IMR-90 (cell line): ENCODE results near the gene PSENEN. TPM values are rescaled to one million over a fixed set of nuclear protein-coding genes. Genes with fewer than 3 reads are reported as not detected.

Experiments used
- ATAC-seq: fragments of 200-7000 bp; cut with Tn5 transposase; 2 replicates; pipeline ENCODE4 v1.9.1; 2020; ENCODE audit warnings: low read depth, mild to moderate bottlenecking, moderate library complexity
- BruUV-seq: library from RNA; stranded (reverse); fragments of 400-500 nt; replicated peaks from 2 replicates; lab custom pipeline; 2021; lab: Mats Ljungman, UMichigan
- CTCF ChIA-PET: fragments of 300-600 bp; formaldehyde crosslinking; extraction: SDS; loops from one replicate; lab custom pipeline; 2021; ENCODE audit warnings: antibody characterized with exemption; lab: Yijun Ruan, JAX
- POLR2A ChIA-PET: fragments of 300-600 bp; sonication (Branson Sonifier 250); formaldehyde crosslinking; loops from one replicate; lab custom pipeline; 2022; ENCODE audit warnings: antibody characterized with exemption; ENCODE audit not compliant: unreplicated experiment; lab: Charles Lee
- DNase-seq: peaks from one replicate; pipeline ENCODE4 v3.0.0; 2013
- H2AFZ ChIP-seq: replicated peaks from 2 replicates; pipeline ENCODE3; 2013; ENCODE audit warnings: low read length, mild to moderate bottlenecking; ENCODE audit not compliant: poor library complexity
- H2AK5ac ChIP-seq: 2 replicates; pipeline ENCODE4 v1.6.1; 2013; ENCODE audit warnings: low read depth, low read length, inconsistent platforms
- H2AK9ac ChIP-seq: replicated peaks from 2 replicates; pipeline ENCODE3; 2013; ENCODE audit warnings: mild to moderate bottlenecking, low read depth, low read length, moderate library complexity; ENCODE audit not compliant: poor library complexity
- H2BK120ac ChIP-seq: 2 replicates; pipeline ENCODE4 v1.6.1; 2013; ENCODE audit warnings: low read depth, low read length, inconsistent platforms
- H2BK15ac ChIP-seq: 3 replicates; pipeline ENCODE4 v1.6.1; 2013; ENCODE audit warnings: low read depth, low read length, inconsistent platforms
- H2BK20ac ChIP-seq: 2 replicates; pipeline ENCODE4 v1.6.1; 2013; ENCODE audit warnings: low read depth, mild to moderate bottlenecking, inconsistent platforms, low read length, moderate library complexity
- H2BK5ac ChIP-seq: 2 replicates; pipeline ENCODE4 v1.6.1; 2013; ENCODE audit warnings: mild to moderate bottlenecking, low read depth, low read length, inconsistent platforms; ENCODE audit not compliant: poor library complexity, severe bottlenecking
- H3K14ac ChIP-seq: replicated peaks from 2 replicates; pipeline ENCODE4 v1.6.1; 2013; ENCODE audit warnings: low read depth, low read length, inconsistent platforms
- H3K18ac ChIP-seq: 2 replicates; pipeline ENCODE4 v1.6.1; 2013; ENCODE audit warnings: low read depth, low read length, control low read depth
- H3K23ac ChIP-seq: 2 replicates; pipeline ENCODE4 v1.6.1; 2013; ENCODE audit warnings: low read depth, low read length, inconsistent platforms
- H3K27ac ChIP-seq: 2 replicates; pipeline ENCODE4 v1.5.1; 2013; ENCODE audit warnings: mild to moderate bottlenecking, control low read depth, low read length; ENCODE audit not compliant: insufficient read depth
- H3K27me3 ChIP-seq: 2 replicates; pipeline ENCODE4 v1.6.1; 2013; ENCODE audit warnings: low read length; ENCODE audit not compliant: control insufficient read depth, insufficient read depth
- H3K36me3 ChIP-seq: 2 replicates; pipeline ENCODE4 v1.6.1; 2013; ENCODE audit warnings: low read length, mixed read lengths; ENCODE audit not compliant: control insufficient read depth, insufficient read depth
- H3K4ac ChIP-seq: 2 replicates; pipeline ENCODE4 v1.6.1; 2013; ENCODE audit warnings: low read depth, low read length, inconsistent platforms
- H3K4me1 ChIP-seq: 2 replicates; pipeline ENCODE4 v1.6.1; 2013; ENCODE audit warnings: low read length, mixed read lengths; ENCODE audit not compliant: control insufficient read depth, insufficient read depth
- H3K4me2 ChIP-seq: 2 replicates; pipeline ENCODE4 v1.6.1; 2013; ENCODE audit warnings: low read depth, mild to moderate bottlenecking, control low read depth, low read length, moderate library complexity
- H3K4me3 ChIP-seq: 2 replicates; pipeline ENCODE4 v1.5.1; 2013; ENCODE audit warnings: low read depth, mild to moderate bottlenecking, control low read depth, low read length, moderate library complexity; ENCODE audit not compliant: insufficient read depth
- H3K56ac ChIP-seq: 2 replicates; pipeline ENCODE4 v1.6.1; 2013; ENCODE audit warnings: low read length, inconsistent platforms; ENCODE audit not compliant: insufficient read depth; ENCODE audit errors: extremely low read depth
- H3K79me1 ChIP-seq, 2 experiments: 2 replicates each; pipeline ENCODE4 v1.6.1; 2013; ENCODE audit warnings: low read length in 2 of 2, inconsistent platforms in 1 of 2, low read depth in 1 of 2
- H3K9ac ChIP-seq: 2 replicates; pipeline ENCODE4 v1.6.1; 2013; ENCODE audit warnings: low read depth, low read length, control low read depth
- H3K9me1 ChIP-seq: 2 replicates; pipeline ENCODE4 v1.6.1; 2013; ENCODE audit warnings: low read length, inconsistent platforms; ENCODE audit not compliant: insufficient read depth
- H3K9me3 ChIP-seq: 2 replicates; pipeline ENCODE4 v1.6.1; 2013; ENCODE audit warnings: low read length; ENCODE audit not compliant: control insufficient read depth, insufficient read depth
- H4K20me1 ChIP-seq: 2 replicates; pipeline ENCODE4 v1.6.1; 2013; ENCODE audit warnings: low read length, inconsistent platforms; ENCODE audit not compliant: insufficient read depth
- H4K5ac ChIP-seq: 2 replicates; pipeline ENCODE4 v1.6.1; 2013; ENCODE audit warnings: mild to moderate bottlenecking, low read depth, low read length, control low read depth
- H4K8ac ChIP-seq, 2 experiments: 2 replicates each; pipeline ENCODE4 v1.6.1; 2013; ENCODE audit warnings: low read depth in 2 of 2, low read length in 2 of 2, control low read depth in 1 of 2, inconsistent platforms in 1 of 2
- H4K91ac ChIP-seq: 2 replicates; pipeline ENCODE4 v1.6.1; 2013; ENCODE audit warnings: low read depth, low read length, inconsistent platforms; ENCODE audit not compliant: insufficient read depth
- CEBPB ChIP-seq: IDR thresholded peaks from 2 replicates; pipeline ENCODE4 v1.6.1; 2012; ENCODE audit warnings: low read depth, low read length, improper control_type of control experiment
- MAFK ChIP-seq: IDR thresholded peaks from 2 replicates; pipeline ENCODE4 v1.6.1; 2012; ENCODE audit warnings: low read depth, low read length, improper control_type of control experiment
- POLR2A ChIP-seq: IDR thresholded peaks from 2 replicates; pipeline ENCODE4 v1.6.1; 2012; ENCODE audit warnings: mild to moderate bottlenecking, low read depth, low read length
- RCOR1 ChIP-seq: IDR thresholded peaks from 2 replicates; pipeline ENCODE4 v1.6.1; 2012; ENCODE audit warnings: mild to moderate bottlenecking, low read length, improper control_type of control experiment; ENCODE audit not compliant: insufficient replicate concordance
- WGBS, 2 experiments: methylation state at CpG; one replicate each; pipeline versions ENCODE4 v1.1.5 to v1.1.7; 2013; ENCODE audit warnings: missing lambda C conversion rate in 2 of 2; ENCODE audit not compliant: insufficient read length in 1 of 2; ENCODE audit errors: extremely low coverage in 2 of 2; 5-methylcytosine and 5-hydroxymethylcytosine counted together
- dilution Hi-C: fragments of 300-500 bp; cut with HindIII; formaldehyde crosslinking; loops from one replicate; pipeline ENCODE4 v1.14.3; 2018; ENCODE audit warnings: low sequenced_read_pairs; ENCODE audit not compliant: unreplicated experiment
- in situ Hi-C: fragments of 300-500 bp; cut with MboI; formaldehyde crosslinking; loops from 3 replicates; pipeline ENCODE4 v1.14.3; 2019; ENCODE audit warnings: low sequenced_read_pairs, inconsistent platforms, mixed read lengths
- intact Hi-C: fragments of 100-400 bp; cut with micrococcal nuclease; formaldehyde crosslinking; loops from 2 replicates; pipeline ENCODE4 v1.10.0; 2022
- polyA plus RNA-seq, 3 experiments: library from polyadenylated mRNA; depleted of rRNA; stranded (reverse); fragments of >200 nt; gene quantifications; 2 replicates each; pipeline ENCODE4 v1.2.3, GENCODE V29; 2012; ENCODE audit warnings: low replicate concordance in 1 of 3
- total RNA-seq: library from RNA; depleted of rRNA; stranded (reverse); fragments of >200 nt; gene quantifications from 2 replicates; pipeline ENCODE4 v1.2.3, GENCODE V29; 2012

The PSENEN gene
- total and polyA plus RNA-seq, 2 of the 4 experiments (the other 2 are of a cell fraction) = 9.0 to 47.0 TPM

GRCh38 chr19:35780717-35781116 is 35.3 kb downstream of the PSENEN start:
- no peak overlapping the region for H4K91ac ChIP-seq
- no peak overlapping the region for H2AFZ ChIP-seq
- H3K4me2 ChIP-seq = no peak overlapping the region
- H3K4me3 ChIP-seq = no peak overlapping the region
- no peak overlapping the region for H2BK120ac ChIP-seq
- H2BK20ac ChIP-seq = no peak overlapping the region
- no peak overlapping the region for H2AK5ac ChIP-seq
- in situ Hi-C loops (no loop called here), dilution Hi-C loops (no loop called here), intact Hi-C loops (no loop called here)
- H3K79me1 ChIP-seq = peaks cover 7 to 18% of the 10 kb centered on the region in 2 experiments
- ChIA-PET POLR2A (no interaction called here), CTCF (no interaction called here)
- WGBS, 2 experiments = 92% methylated on average over 12 of the region's 20 CpGs; no CpG with 5 or more reads in 1 of the 2 experiments
- H3K36me3 ChIP-seq = peaks cover 16% of the 10 kb centered on the region
- DNase-seq = no peak
- H3K4me1 ChIP-seq = peaks cover 6% of the 10 kb centered on the region
- ATAC-seq = no peak
- no peaks in the 10 kb centered on the region for H3K9me3 ChIP-seq
- H3K56ac ChIP-seq = no peak overlapping the region
- no peaks in the 10 kb centered on the region for H4K20me1 ChIP-seq
- H3K14ac ChIP-seq = no peak overlapping the region
- no TSS peak for BruUV-seq
- peaks cover 6% of the 10 kb centered on the region; the same call in 1 of the 2 replicates for H3K9me1 ChIP-seq
- no peak overlapping the region for H3K4ac ChIP-seq
- H4K8ac ChIP-seq = no peak overlapping the region
- H2BK15ac ChIP-seq = no peak overlapping the region
- TF ChIP-seq POLR2A (no peak), RCOR1 (no peak), MAFK (no peak), CEBPB (no peak)
- no peak overlapping the region for H3K18ac ChIP-seq
- no peaks in the 10 kb centered on the region for H3K27me3 ChIP-seq
- H3K23ac ChIP-seq = no peak overlapping the region
- no peak overlapping the region for H3K9ac ChIP-seq
- H4K5ac ChIP-seq = no peak overlapping the region
- H2BK5ac ChIP-seq = no peak overlapping the region
- no peak overlapping the region for H3K27ac ChIP-seq
- no peak overlapping the region for H2AK9ac ChIP-seq
